ENCODE measurements around the gene TOMM6. TPM values are rescaled to one million over a fixed set of nuclear protein-coding genes. Genes with fewer than 3 reads are reported as not detected.

Gene TOMM6
- total RNA-seq, 1 donor from 2014 or later = 46.5 TPM

DNA sequence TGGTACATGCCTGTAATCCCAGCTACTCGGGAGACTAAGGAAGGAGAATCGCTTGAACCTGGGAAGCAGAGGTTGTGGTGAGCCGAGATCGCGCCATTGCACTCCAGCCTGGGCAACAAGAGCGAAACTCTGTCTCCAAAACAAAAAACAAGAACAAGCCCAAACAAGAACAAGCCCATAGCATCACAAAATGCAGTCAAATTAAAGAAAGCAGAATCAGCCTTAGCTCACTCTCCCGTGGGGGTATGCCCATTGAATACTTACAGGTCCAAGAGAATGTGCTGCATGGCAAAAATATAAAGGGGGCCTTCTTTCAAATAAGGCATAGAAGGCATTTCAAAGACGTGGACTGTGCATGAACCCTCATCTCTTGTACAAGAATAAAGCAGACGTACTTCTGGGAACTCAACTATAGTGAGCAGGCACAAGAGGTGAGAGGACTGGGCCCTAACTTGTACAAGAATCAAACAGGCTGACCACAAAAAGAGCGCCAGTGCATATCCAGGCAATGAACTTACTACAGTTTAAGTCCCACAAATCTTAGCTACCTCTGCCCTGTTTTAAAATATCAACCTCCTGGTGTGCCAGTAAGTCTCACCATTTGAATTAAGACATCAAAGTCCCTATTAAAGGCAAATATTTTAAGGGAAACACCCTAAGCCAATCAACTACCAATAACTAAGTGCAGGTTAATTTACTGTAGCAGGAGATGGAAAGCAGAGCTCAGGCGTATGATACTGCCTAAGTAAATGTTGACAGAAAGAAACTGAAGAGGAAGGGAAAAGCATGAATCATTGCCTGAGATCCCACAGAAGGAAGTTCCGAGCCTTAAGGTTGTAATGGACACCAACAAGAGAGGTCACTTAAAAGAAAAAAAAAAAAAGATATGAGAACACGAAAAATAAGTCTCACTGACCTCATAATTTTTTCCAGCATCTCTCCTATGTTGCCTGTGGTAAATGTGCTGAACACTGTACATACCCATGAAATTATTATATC lies 37.4 kb downstream of the TOMM6 start:
- no peak for DNase-seq

DNA sequence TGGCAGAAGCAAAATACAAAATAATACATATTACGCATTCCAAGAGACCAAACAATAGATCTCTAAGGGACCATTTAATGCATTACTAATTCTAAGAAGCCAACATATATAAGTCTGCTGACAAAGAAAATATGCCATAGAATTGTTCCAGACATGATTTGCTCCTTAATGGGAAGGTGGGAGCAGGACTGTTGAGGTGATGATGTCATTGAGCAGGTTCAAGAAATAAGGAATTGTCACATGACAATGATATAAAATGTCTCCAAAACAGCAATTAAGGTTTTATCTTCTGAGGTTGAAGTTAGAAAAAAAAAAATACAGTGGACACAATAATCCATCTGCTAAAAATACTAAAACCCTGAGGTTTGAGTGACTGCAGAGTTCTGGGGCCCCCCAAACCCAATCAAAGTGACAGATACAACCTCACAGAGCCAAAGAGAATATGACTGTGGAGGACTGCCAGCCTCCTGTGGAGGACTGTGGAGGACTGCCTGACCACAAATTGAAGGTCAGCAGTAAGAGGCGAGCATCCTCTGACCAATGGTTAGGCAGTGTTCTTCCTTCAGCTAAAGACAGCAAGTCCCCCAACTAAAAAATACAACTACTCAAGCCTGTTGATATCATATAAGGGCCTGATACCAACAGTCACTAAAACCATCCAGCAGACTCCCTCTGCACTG lies 39.0 kb downstream of the TOMM6 start:
- no peak for DNase-seq

DNA sequence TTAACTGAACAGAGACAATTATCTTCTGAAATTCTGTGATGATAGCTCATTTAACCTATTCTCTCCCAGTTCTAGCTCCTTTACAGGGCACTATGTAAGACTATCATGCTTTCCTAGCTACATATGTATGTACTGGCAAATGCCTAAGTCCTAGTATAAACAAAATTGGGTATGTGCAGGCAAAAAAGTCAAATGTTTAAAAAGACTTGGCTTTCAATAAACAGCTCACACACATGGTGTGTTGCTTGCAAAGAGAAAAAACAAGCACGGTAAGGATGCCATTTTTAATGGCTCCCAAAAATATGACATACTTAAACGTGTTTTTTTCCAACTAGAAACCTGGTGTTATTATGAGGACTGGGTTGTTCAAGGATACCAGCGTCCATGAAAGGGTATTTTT lies 44.8 kb downstream of the TOMM6 start:
- no peak for DNase-seq

GRCh38 chr6:41836022-41836659 lies 48.6 kb downstream of the TOMM6 start:
- no peak for DNase-seq

- no peak for DNase-seq
These were observed 49.2 kb downstream of the TOMM6 start for GRCh38 chr6:41836660-41837052.

Small RNA genes within 50 kb of the gene (small RNA-seq; reads per million reads assigned to genes)
- gene AL365205.2 (ENCODE audit: low replicate concordance) = not detected
- not detected for gene AL365205.3 (ENCODE audit: low replicate concordance)
- gene RF00393 (ENCODE audit: low replicate concordance) = not detected

Other genes starting within 250 kb of the TOMM6 start
- gene FOXP4, start 241.3 kb upstream of the TOMM6 start, total RNA-seq = 2.0 TPM
- 33.7 TPM for gene MDFI, start 149.2 kb upstream of the TOMM6 start, total RNA-seq
- 4.2 TPM for gene TFEB, start 52.1 kb upstream of the TOMM6 start, total RNA-seq
- gene PGC, start 40.3 kb upstream of the TOMM6 start, total RNA-seq = not detected
- gene FRS3, start 7.8 kb upstream of the TOMM6 start, total RNA-seq = 0.99 TPM
- 2.4 TPM for gene PRICKLE4, start 6.9 kb upstream of the TOMM6 start, total RNA-seq
- gene USP49, start 107.7 kb downstream of the TOMM6 start, total RNA-seq = 5.0 TPM
- 16.7 TPM for gene MED20, start 133.4 kb downstream of the TOMM6 start, total RNA-seq
- 14.4 TPM for gene BYSL, start 133.8 kb downstream of the TOMM6 start, total RNA-seq
- gene CCND3, start 154.1 kb downstream of the TOMM6 start, total RNA-seq = 26.2 TPM